Sigmoid colon (tissue), 4 donors: ENCODE measurements around the gene OR56A4.

Experiments used
- EP300 ChIP-seq, 4 donors: sonication (generic); formaldehyde crosslinking; IDR thresholded peaks; one replicate each; pipeline ENCODE4 v1.6.1; 2017; ENCODE audit warnings: antibody characterized with exemption in 4 of 4
- POLR2A ChIP-seq, 2 donors: fragments of 450-650 bp; IDR thresholded peaks; one replicate each; pipeline ENCODE4 v1.6.1; 2016; ENCODE audit warnings: antibody characterized with exemption in 2 of 2, mild to moderate bottlenecking in 2 of 2, moderate library complexity in 2 of 2
- POLR2AphosphoS5 ChIP-seq, 4 donors: sonication (generic); formaldehyde crosslinking; IDR thresholded peaks; one replicate each; pipeline ENCODE4 v1.6.1; 2017; ENCODE audit warnings: antibody characterized with exemption in 4 of 4
- TF ChIP-seq, protein P1 (sequence below), 4 experiments: fragments of 450-650 bp in 3 of 4; fragments of 200-600 bp in 1 of 4; IDR thresholded peaks; one replicate each; pipeline ENCODE4 v1.5.1; 2016 to 2019; ENCODE audit warnings: antibody characterized with exemption in 4 of 4, mild to moderate bottlenecking in 3 of 4, moderate library complexity in 2 of 4

GRCh38 chr11:6055569-6055968, 48.8 kb upstream of the OR56A4 start:
- TF ChIP-seq, protein P1, sequence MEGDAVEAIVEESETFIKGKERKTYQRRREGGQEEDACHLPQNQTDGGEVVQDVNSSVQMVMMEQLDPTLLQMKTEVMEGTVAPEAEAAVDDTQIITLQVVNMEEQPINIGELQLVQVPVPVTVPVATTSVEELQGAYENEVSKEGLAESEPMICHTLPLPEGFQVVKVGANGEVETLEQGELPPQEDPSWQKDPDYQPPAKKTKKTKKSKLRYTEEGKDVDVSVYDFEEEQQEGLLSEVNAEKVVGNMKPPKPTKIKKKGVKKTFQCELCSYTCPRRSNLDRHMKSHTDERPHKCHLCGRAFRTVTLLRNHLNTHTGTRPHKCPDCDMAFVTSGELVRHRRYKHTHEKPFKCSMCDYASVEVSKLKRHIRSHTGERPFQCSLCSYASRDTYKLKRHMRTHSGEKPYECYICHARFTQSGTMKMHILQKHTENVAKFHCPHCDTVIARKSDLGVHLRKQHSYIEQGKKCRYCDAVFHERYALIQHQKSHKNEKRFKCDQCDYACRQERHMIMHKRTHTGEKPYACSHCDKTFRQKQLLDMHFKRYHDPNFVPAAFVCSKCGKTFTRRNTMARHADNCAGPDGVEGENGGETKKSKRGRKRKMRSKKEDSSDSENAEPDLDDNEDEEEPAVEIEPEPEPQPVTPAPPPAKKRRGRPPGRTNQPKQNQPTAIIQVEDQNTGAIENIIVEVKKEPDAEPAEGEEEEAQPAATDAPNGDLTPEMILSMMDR (IDR thresholded peaks at IDR 0.05), result no peak
- TF ChIP-seq EP300 (IDR thresholded peaks at IDR 0.05) (no peak), POLR2A (IDR thresholded peaks at IDR 0.05) (no peak), POLR2AphosphoS5 (IDR thresholded peaks at IDR 0.05) (no peak)
